Measurements from ENCODE around the gene TTC34. TPM values are rescaled to one million over a fixed set of nuclear protein-coding genes. Genes with fewer than 3 reads are reported as not detected.

Gene TTC34
- total RNA-seq, 2 donors from 2014 or later, result 0.27 to 0.44 TPM

- Histone ChIP-seq H3K9ac (ENCODE audit: low read depth in 2 of 2, low read length in 2 of 2) (no peak overlapping the region), H3K27ac (no peak overlapping the region), H3K36me3 (no peaks in the 10 kb centered on the region), H3K4me1 (no peaks in the 10 kb centered on the region), H3K4me3 (no peak overlapping the region), H3K27me3 (no peaks in the 10 kb centered on the region), H3K9me3 (no peaks in the 10 kb centered on the region)
- intact Hi-C loops (cut with DNase I), result no loop called here
- DNase-seq, result no peak
- no peak for TF ChIP-seq CTCF (IDR thresholded peaks at IDR 0.05)
These were observed 33.5 kb upstream of the TTC34 start for GRCh38 chr1:2834741-2835564.

DNA sequence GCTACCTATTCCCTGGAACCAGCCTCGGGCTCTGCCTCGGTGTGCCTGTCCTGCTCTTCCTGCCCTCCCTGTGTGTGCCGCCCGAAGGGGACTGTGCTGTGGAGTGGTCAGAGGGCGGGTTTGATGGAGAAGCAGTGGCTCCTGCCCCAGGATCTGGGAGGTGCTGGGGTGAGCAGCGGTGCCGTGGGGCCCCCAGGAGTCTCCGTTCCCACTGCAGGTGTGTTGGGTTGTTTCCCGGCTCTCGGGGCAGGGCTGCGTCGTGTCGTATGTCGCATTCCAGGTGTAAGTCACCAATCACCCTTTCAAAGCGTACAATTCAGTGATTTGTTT lies 32.6 kb upstream of the TTC34 start:
- no peaks in the 10 kb centered on the region for H3K4me1 ChIP-seq
- no peak for DNase-seq
- H3K9ac ChIP-seq (ENCODE audit: low read depth in 2 of 2, low read length in 2 of 2), result no peak overlapping the region
- no peaks in the 10 kb centered on the region for H3K36me3 ChIP-seq
- H3K9me3 ChIP-seq, result no peaks in the 10 kb centered on the region
- H3K4me3 ChIP-seq, result no peak overlapping the region
- intact Hi-C loops (cut with DNase I), result no loop called here
- no peak overlapping the region for H3K27ac ChIP-seq
- no peak for TF ChIP-seq CTCF (IDR thresholded peaks at IDR 0.05)
- no peaks in the 10 kb centered on the region for H3K27me3 ChIP-seq

- Histone ChIP-seq H3K27ac (no peak overlapping the region), H3K36me3 (no peaks in the 10 kb centered on the region), H3K4me3 (no peak overlapping the region), H3K9me3 (no peaks in the 10 kb centered on the region), H3K4me1 (no peaks in the 10 kb centered on the region), H3K27me3 (no peaks in the 10 kb centered on the region), H3K9ac (ENCODE audit: low read depth in 2 of 2, low read length in 2 of 2) (no peak overlapping the region)
- TF ChIP-seq CTCF (IDR thresholded peaks at IDR 0.05), result no peak
- intact Hi-C loops (cut with DNase I), result no loop called here
- no peak for DNase-seq
These were observed 32.1 kb upstream of the TTC34 start for GRCh38 chr1:2833454-2834145.

- Histone ChIP-seq H3K27ac (no peak overlapping the region), H3K9ac (ENCODE audit: low read depth in 2 of 2, low read length in 2 of 2) (no peak overlapping the region), H3K27me3 (no peaks in the 10 kb centered on the region), H3K36me3 (no peaks in the 10 kb centered on the region), H3K9me3 (no peaks in the 10 kb centered on the region), H3K4me3 (no peak overlapping the region), H3K4me1 (no peaks in the 10 kb centered on the region)
- DNase-seq, result no peak
- no peak for TF ChIP-seq CTCF (IDR thresholded peaks at IDR 0.05)
- intact Hi-C loops (cut with DNase I), result no loop called here
These were observed 31.3 kb upstream of the TTC34 start for GRCh38 chr1:2832506-2833453.

GRCh38 chr1:2831596-2832212 lies 30.2 kb upstream of the TTC34 start:
- no peak for DNase-seq

More at GRCh38 chr1:2831596-2832212, 30.2 kb upstream of the TTC34 start:
- Histone ChIP-seq H3K4me3 (no peak overlapping the region), H3K9ac (ENCODE audit: low read depth in 2 of 2, low read length in 2 of 2) (no peak overlapping the region), H3K27ac (no peak overlapping the region), H3K9me3 (no peaks in the 10 kb centered on the region), H3K27me3 (no peaks in the 10 kb centered on the region), H3K36me3 (no peaks in the 10 kb centered on the region), H3K4me1 (no peaks in the 10 kb centered on the region)
- no peak for TF ChIP-seq CTCF (IDR thresholded peaks at IDR 0.05)
- intact Hi-C loops (cut with DNase I), result no loop called here

All from colonic mucosa (tissue), 4 donors.